Measurements from ENCODE around the gene PRMT1.

DNA sequence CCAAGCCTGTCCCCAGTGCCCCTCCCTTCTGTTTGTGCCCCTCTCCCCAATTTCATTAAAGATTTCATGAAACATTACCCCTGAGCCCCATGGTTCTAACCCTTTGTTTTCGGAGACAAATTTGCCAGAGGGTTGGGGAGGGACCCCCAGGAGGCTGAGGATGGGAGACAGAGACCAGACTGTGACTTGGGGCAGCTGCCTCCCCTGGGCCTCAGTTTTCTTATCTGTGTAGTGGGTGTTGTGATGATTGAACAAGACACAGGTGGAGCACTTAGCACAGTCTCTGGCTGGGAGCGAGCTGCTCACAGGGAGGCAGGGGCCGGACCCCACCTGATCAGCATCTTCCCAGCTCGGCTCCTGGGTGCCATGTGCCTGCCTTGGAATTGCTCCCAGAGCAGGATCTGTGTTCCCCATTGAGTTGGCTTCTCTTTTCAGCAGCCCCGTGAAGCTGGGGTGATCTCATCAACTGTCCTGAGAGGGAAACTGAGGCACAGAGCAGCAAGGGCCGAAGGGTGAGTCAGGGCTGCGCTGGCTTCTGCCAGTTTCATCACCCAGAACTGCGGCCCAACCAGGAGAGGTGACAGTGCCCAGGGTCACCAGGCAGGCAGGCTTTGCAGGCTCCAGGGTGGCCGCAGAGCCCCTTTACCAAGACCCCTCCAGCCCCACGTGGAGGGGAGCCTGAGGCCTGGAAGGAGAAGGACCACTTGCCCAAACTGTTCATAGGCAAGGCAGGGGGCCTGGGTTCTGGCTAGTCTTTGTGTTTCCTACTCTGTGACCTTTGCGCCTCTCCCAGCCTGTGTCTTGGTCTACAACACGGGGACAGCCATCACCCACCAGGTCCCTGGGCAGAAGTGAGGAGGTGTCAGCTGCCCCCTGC is 18.3 kb upstream of the PRMT1 start:
- TF ChIP-seq RCOR1 (IDR thresholded peaks at IDR 0.05; ENCODE audit: borderline replicate concordance in 1 of 2, low read depth in 2 of 2, low read length in 2 of 2): no peak
- no peak for TF ChIP-seq PATZ1 (CRISPR knock-in tag; IDR thresholded peaks at IDR 0.05; ENCODE audit: borderline replicate concordance)
- no peak for TF ChIP-seq SIN3A (IDR thresholded peaks at IDR 0.05; ENCODE audit: borderline replicate concordance in 2 of 2, control insufficient read depth in 1 of 2, low read depth in 2 of 2, low read length in 2 of 2)
- no peak for TF ChIP-seq SP1 (CRISPR knock-in tag; IDR thresholded peaks at IDR 0.05)
- TF ChIP-seq STAT5B (CRISPR knock-in tag; IDR thresholded peaks at IDR 0.05): no peak
- TF ChIP-seq, protein P1, sequence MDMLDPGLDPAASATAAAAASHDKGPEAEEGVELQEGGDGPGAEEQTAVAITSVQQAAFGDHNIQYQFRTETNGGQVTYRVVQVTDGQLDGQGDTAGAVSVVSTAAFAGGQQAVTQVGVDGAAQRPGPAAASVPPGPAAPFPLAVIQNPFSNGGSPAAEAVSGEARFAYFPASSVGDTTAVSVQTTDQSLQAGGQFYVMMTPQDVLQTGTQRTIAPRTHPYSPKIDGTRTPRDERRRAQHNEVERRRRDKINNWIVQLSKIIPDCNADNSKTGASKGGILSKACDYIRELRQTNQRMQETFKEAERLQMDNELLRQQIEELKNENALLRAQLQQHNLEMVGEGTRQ (CRISPR knock-in tag; IDR thresholded peaks at IDR 0.05): no peak
- TF ChIP-seq, protein P2, sequence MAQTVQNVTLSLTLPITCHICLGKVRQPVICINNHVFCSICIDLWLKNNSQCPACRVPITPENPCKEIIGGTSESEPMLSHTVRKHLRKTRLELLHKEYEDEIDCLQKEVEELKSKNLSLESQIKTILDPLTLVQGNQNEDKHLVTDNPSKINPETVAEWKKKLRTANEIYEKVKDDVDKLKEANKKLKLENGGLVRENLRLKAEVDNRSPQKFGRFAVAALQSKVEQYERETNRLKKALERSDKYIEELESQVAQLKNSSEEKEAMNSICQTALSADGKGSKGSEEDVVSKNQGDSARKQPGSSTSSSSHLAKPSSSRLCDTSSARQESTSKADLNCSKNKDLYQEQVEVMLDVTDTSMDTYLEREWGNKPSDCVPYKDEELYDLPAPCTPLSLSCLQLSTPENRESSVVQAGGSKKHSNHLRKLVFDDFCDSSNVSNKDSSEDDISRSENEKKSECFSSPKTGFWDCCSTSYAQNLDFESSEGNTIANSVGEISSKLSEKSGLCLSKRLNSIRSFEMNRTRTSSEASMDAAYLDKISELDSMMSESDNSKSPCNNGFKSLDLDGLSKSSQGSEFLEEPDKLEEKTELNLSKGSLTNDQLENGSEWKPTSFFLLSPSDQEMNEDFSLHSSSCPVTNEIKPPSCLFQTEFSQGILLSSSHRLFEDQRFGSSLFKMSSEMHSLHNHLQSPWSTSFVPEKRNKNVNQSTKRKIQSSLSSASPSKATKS (CRISPR knock-in tag; IDR thresholded peaks at IDR 0.05): no peak
- TF ChIP-seq, protein P3, sequence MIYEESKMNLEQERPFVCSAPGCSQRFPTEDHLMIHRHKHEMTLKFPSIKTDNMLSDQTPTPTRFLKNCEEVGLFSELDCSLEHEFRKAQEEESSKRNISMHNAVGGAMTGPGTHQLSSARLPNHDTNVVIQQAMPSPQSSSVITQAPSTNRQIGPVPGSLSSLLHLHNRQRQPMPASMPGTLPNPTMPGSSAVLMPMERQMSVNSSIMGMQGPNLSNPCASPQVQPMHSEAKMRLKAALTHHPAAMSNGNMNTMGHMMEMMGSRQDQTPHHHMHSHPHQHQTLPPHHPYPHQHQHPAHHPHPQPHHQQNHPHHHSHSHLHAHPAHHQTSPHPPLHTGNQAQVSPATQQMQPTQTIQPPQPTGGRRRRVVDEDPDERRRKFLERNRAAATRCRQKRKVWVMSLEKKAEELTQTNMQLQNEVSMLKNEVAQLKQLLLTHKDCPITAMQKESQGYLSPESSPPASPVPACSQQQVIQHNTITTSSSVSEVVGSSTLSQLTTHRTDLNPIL (CRISPR knock-in tag; IDR thresholded peaks at IDR 0.05): no peak
- no peak for TF ChIP-seq YY1 (IDR thresholded peaks at IDR 0.05; ENCODE audit: borderline replicate concordance in 1 of 3, control insufficient read depth in 1 of 3, extremely low read depth in 1 of 3, insufficient read depth in 3 of 3, insufficient read length in 1 of 3, insufficient replicate concordance in 2 of 3, low read depth in 1 of 3, low read length in 2 of 3)
- TF ChIP-seq, protein P4, sequence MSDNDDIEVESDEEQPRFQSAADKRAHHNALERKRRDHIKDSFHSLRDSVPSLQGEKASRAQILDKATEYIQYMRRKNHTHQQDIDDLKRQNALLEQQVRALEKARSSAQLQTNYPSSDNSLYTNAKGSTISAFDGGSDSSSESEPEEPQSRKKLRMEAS (CRISPR knock-in tag; IDR thresholded peaks at IDR 0.05): no peak; the same call in 1 of the 2 replicates
- TF ChIP-seq GTF2F1 (IDR thresholded peaks at IDR 0.05; ENCODE audit: low read depth, low read length): no peak
- TF ChIP-seq, protein P5, sequence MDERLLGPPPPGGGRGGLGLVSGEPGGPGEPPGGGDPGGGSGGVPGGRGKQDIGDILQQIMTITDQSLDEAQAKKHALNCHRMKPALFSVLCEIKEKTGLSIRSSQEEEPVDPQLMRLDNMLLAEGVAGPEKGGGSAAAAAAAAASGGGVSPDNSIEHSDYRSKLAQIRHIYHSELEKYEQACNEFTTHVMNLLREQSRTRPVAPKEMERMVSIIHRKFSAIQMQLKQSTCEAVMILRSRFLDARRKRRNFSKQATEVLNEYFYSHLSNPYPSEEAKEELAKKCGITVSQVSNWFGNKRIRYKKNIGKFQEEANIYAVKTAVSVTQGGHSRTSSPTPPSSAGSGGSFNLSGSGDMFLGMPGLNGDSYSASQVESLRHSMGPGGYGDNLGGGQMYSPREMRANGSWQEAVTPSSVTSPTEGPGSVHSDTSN (CRISPR knock-in tag; IDR thresholded peaks at IDR 0.05; ENCODE audit: low read depth): no peak
- TF ChIP-seq, protein P5 (tag; conservative IDR thresholded peaks at IDR 0.05; ENCODE audit: low read depth): no peak
